CD14-positive monocyte (primary cell): ENCODE data around the gene PBX4. TPM values are rescaled to one million over a fixed set of nuclear protein-coding genes. Genes with fewer than 3 reads are reported as not detected.
A peak's percentile ranks its signal among the peaks of the same experiment; 100 is the strongest.

Experiments
- DNase-seq, 3 donors: peaks; one replicate each; pipeline ENCODE4 v3.0.0-alpha.2; 2011 to 2022
- H2AFZ ChIP-seq: 2 replicates; pipeline ENCODE4 v1.6.0; 2012; ENCODE audit warnings: mild to moderate bottlenecking, low read depth, low read length, inconsistent platforms; ENCODE audit not compliant: insufficient read depth, poor library complexity, severe bottlenecking
- H3K27ac ChIP-seq, 2 donors: 1 replicate in 1 of 2; 2 replicates in 1 of 2; pipeline ENCODE4 v1.5.1; 2012 to 2013; ENCODE audit warnings: low read length in 2 of 2, control low read depth in 1 of 2, inconsistent platforms in 1 of 2, low read depth in 1 of 2, mild to moderate bottlenecking in 1 of 2
- H3K27me3 ChIP-seq, 2 donors: one replicate each; pipeline versions ENCODE4 v1.6.0 to v1.6.1; 2011 to 2013; ENCODE audit warnings: low read length in 2 of 2; ENCODE audit not compliant: control insufficient read depth in 2 of 2, insufficient read depth in 2 of 2
- H3K36me3 ChIP-seq, 2 donors: replicated peaks in 1 of 2; 1 replicate in 1 of 2; 2 replicates in 1 of 2; pipeline versions ENCODE4 v1.5.1 to v1.6.1; 2012 to 2013; ENCODE audit warnings: low read length in 2 of 2, control low read depth in 1 of 2, inconsistent platforms in 1 of 2, mild to moderate bottlenecking in 1 of 2; ENCODE audit not compliant: insufficient read depth in 2 of 2, control insufficient read depth in 1 of 2
- H3K4me1 ChIP-seq, 2 donors: 1 replicate in 1 of 2; 2 replicates in 1 of 2; pipeline versions ENCODE4 v1.5.1 to v1.6.1; 2012 to 2013; ENCODE audit warnings: low read length in 2 of 2, control low read depth in 1 of 2, inconsistent platforms in 1 of 2, mild to moderate bottlenecking in 1 of 2, moderate library complexity in 1 of 2; ENCODE audit not compliant: insufficient read depth in 2 of 2, control insufficient read depth in 1 of 2
- H3K4me2 ChIP-seq: replicated peaks from 2 replicates; pipeline ENCODE3; 2012; ENCODE audit warnings: low read length, moderate library complexity, mild to moderate bottlenecking; ENCODE audit not compliant: poor library complexity, severe bottlenecking; ENCODE audit errors: extremely low read depth
- H3K4me3 ChIP-seq, 3 experiments: fragments of 200-600 bp in 1 of 3; sonication (generic) in 1 of 3; replicated peaks in 1 of 3; 1 replicate in 2 of 3; 2 replicates in 1 of 3; pipeline ENCODE4 v1.5.1; 2011 to 2013; ENCODE audit warnings: low read length in 3 of 3, mild to moderate bottlenecking in 3 of 3, control low read depth in 2 of 3, low read depth in 2 of 3, inconsistent platforms in 1 of 3, moderate library complexity in 1 of 3
- H3K79me2 ChIP-seq: 2 replicates; pipeline ENCODE4 v1.6.0; 2012; ENCODE audit warnings: mild to moderate bottlenecking, control low read depth, inconsistent platforms, low read length, moderate library complexity; ENCODE audit not compliant: insufficient read depth
- H3K9ac ChIP-seq: 2 replicates; pipeline ENCODE4 v1.6.0; 2017; ENCODE audit warnings: low read length, mild to moderate bottlenecking; ENCODE audit not compliant: insufficient read depth, poor library complexity, severe bottlenecking
- H3K9me3 ChIP-seq, 2 donors: replicated peaks in 1 of 2; 1 replicate in 1 of 2; 2 replicates in 1 of 2; pipeline versions ENCODE4 v1.5.1 to v1.6.1; 2012 to 2013; ENCODE audit warnings: low read length in 2 of 2, control low read depth in 1 of 2; ENCODE audit not compliant: control insufficient read depth in 1 of 2, insufficient read depth in 1 of 2
- H4K20me1 ChIP-seq: 2 replicates; pipeline ENCODE4 v1.6.0; 2012; ENCODE audit warnings: mild to moderate bottlenecking, low read length, control low read depth, moderate library complexity; ENCODE audit not compliant: insufficient read depth
- H3K27ac Mint-ChIP-seq, 7 donors: one replicate each; pipeline ENCODE4 v1.8.0; 2020; ENCODE audit warnings: mild to moderate bottlenecking in 7 of 7, mixed read lengths in 7 of 7, moderate library complexity in 6 of 7, inconsistent platforms in 2 of 7
- H3K27me3 Mint-ChIP-seq, 3 donors: one replicate each; pipeline ENCODE4 v1.8.0; 2021 to 2022; ENCODE audit warnings: low read depth in 3 of 3, mild to moderate bottlenecking in 3 of 3, mixed read lengths in 3 of 3, moderate library complexity in 3 of 3, inconsistent platforms in 1 of 3
- H3K36me3 Mint-ChIP-seq, 2 donors: one replicate each; pipeline ENCODE4 v1.8.0; 2020; ENCODE audit warnings: mixed read lengths in 2 of 2, inconsistent platforms in 1 of 2, mild to moderate bottlenecking in 1 of 2
- H3K4me1 Mint-ChIP-seq: one replicate; pipeline ENCODE4 v1.8.0; 2020; ENCODE audit warnings: mild to moderate bottlenecking, mixed read lengths
- H3K4me3 Mint-ChIP-seq, 2 donors: one replicate each; pipeline ENCODE4 v1.8.0; 2020; ENCODE audit warnings: mild to moderate bottlenecking in 2 of 2, mixed read lengths in 2 of 2, moderate library complexity in 1 of 2
- H3K9me3 Mint-ChIP-seq, 7 donors: one replicate each; pipeline ENCODE4 v1.8.0; 2020 to 2022; ENCODE audit warnings: mixed read lengths in 7 of 7, mild to moderate bottlenecking in 6 of 7, moderate library complexity in 6 of 7, inconsistent platforms in 2 of 7
- CTCF ChIP-seq: fragments of 200-600 bp; IDR thresholded peaks from one replicate; pipeline ENCODE4 v1.8.0; 2022; ENCODE audit warnings: antibody characterized with exemption, mild to moderate bottlenecking
- WGBS: methylation state at CpG from one replicate; pipeline ENCODE4 v1.1.5; 2013; ENCODE audit warnings: missing lambda C conversion rate; ENCODE audit not compliant: insufficient coverage; 5-methylcytosine and 5-hydroxymethylcytosine counted together
- intact Hi-C, 2 donors: fragments of 100-400 bp; cut with micrococcal nuclease; formaldehyde crosslinking; loops; one replicate each; pipeline versions ENCODE4 v1.15.0 to v1.15.1; 2023
- polyA plus RNA-seq, 3 donors: library from polyadenylated mRNA; depleted of rRNA in 1 of 3; unstranded in 2 of 3; stranded (reverse) in 1 of 3; fragments of 300-500 nt in 2 of 3; fragments of >200 nt in 1 of 3; fragmentation: Illumina TruSeq in 2 of 3; gene quantifications; 1 replicate in 2 of 3; 2 replicates in 1 of 3; pipeline ENCODE4 v1.2.3, GENCODE V29; 2012 to 2021

The PBX4 gene
- polyA plus RNA-seq, 3 donors, result 2.4 TPM; not detected in 2

- Histone ChIP-seq H3K36me3 (peaks cover 33 to 37% of the 10 kb centered on the region in 2 donors), H3K4me3 (no peak overlapping the region), H3K27me3 (no peaks in the 10 kb centered on the region), H3K4me2 (peak overlapping the region; percentile 82), H3K79me2 (no peaks in the 10 kb centered on the region), H3K4me1 (peaks cover 18 to 30% of the 10 kb centered on the region in 2 donors), H4K20me1 (peaks cover 41% of the 10 kb centered on the region), H3K9me3 (no peaks in the 10 kb centered on the region), H3K27ac (no peak overlapping the region), H2AFZ (no peak overlapping the region), H3K9ac (no peak overlapping the region)
- intact Hi-C loops, result no loop called here
- TF ChIP-seq CTCF, result no peak
- Mint-ChIP-seq H3K9me3 (peaks cover 0 to 3% (median 2%) of the 10 kb centered on the region in 7 donors), H3K4me3 (peak overlapping the region; percentile 26 to 70), H3K36me3 (peaks cover 46% of the 10 kb centered on the region in 2 donors), H3K27me3 (peaks cover 4 to 14% (median 12%) of the 10 kb centered on the region in 3 donors), H3K27ac (peak overlapping the region in 3 of 7 donors; percentile 9 to 67 (median 32)), H3K4me1 (peaks cover 19% of the 10 kb centered on the region)
- 96% methylated on average over 38 of the region's 48 CpGs for WGBS
- DNase-seq, result peak in 1 of 3 donors; percentile 3
These were observed 8.3 kb upstream of the PBX4 start for GRCh38 chr19:19626516-19627472.

GRCh38 chr19:19624032-19624570 lies 5.6 kb upstream of the PBX4 start:
- Mint-ChIP-seq H3K36me3 (peaks cover 22 to 30% of the 10 kb centered on the region in 2 donors), H3K4me1 (peaks cover 24% of the 10 kb centered on the region), H3K27ac (peak overlapping the region in 1 of 7 donors; percentile 50), H3K4me3 (no peak overlapping the region), H3K27me3 (peaks cover 4 to 17% (median 14%) of the 10 kb centered on the region in 3 donors), H3K9me3 (peaks cover 0 to 3% (median 2%) of the 10 kb centered on the region in 7 donors)
- Histone ChIP-seq H3K4me3 (no peak overlapping the region), H3K79me2 (no peaks in the 10 kb centered on the region), H3K27me3 (no peaks in the 10 kb centered on the region), H3K4me2 (no peak overlapping the region), H3K9ac (no peak overlapping the region), H4K20me1 (peaks cover 15% of the 10 kb centered on the region), H3K27ac (no peak overlapping the region), H2AFZ (no peak overlapping the region), H3K9me3 (no peaks in the 10 kb centered on the region), H3K36me3 (peaks cover 11 to 12% of the 10 kb centered on the region in 2 donors), H3K4me1 (peaks cover 19 to 27% of the 10 kb centered on the region in 2 donors)
- TF ChIP-seq CTCF, result no peak
- 96% methylated on average over 19 of the region's 19 CpGs for WGBS
- no peak for DNase-seq
- intact Hi-C loops, result no loop called here
